ENCODE data around the gene KCNQ1. TPM values are rescaled to one million over a fixed set of nuclear protein-coding genes. Genes with fewer than 3 reads are reported as not detected.

The KCNQ1 gene
- polyA plus RNA-seq, 1 donor (not counting 4 experiments of a cell fraction or from before 2014, with no cell fraction given), result not detected

GRCh38 chr11:2521733-2522630 is 77.2 kb downstream of the KCNQ1 start:
- Histone ChIP-seq H3K9ac (ENCODE audit: control insufficient read depth, extremely low read depth, insufficient read depth, low read length) (no peak overlapping the region), H3K4me1 (ENCODE audit: control insufficient read depth, extremely low read depth, insufficient read depth, low read length) (no peaks in the 10 kb centered on the region), H3K4me2 (ENCODE audit: control insufficient read depth, extremely low read depth, insufficient read depth, low read depth, low read length) (no peak overlapping the region), H3K27me3 (ENCODE audit: control insufficient read depth, extremely low read depth, insufficient read depth, low read length) (peaks cover 24% of the 10 kb centered on the region), H3K9me3 (ENCODE audit: control insufficient read depth, low read depth, low read length) (no peaks in the 10 kb centered on the region), H3K4me3 (ENCODE audit: control insufficient read depth in 2 of 3, extremely low read depth in 1 of 3, insufficient read depth in 2 of 3, low read depth in 1 of 3, low read length in 3 of 3) (no peak overlapping the region), H3K79me2 (ENCODE audit: control insufficient read depth, insufficient read depth, low read length) (no peaks in the 10 kb centered on the region), H4K20me1 (ENCODE audit: control insufficient read depth, extremely low read depth, insufficient read depth, low read length) (no peaks in the 10 kb centered on the region), H3K36me3 (ENCODE audit: control insufficient read depth in 2 of 2, extremely low read depth in 1 of 2, insufficient read depth in 2 of 2, low read length in 2 of 2) (no peaks in the 10 kb centered on the region), H3K27ac (ENCODE audit: control insufficient read depth, insufficient read depth, low read length) (no peak overlapping the region), H3K9me1 (ENCODE audit: control insufficient read depth, extremely low read depth, insufficient read depth, low read length) (no peaks in the 10 kb centered on the region), H2AFZ (ENCODE audit: control insufficient read depth, low read length) (no peak overlapping the region)
- DNase-seq (ENCODE audit: low read depth, low spot score), result no peak
- dilution Hi-C loops (cut with MboI; ENCODE audit: extremely low pct_ligation_motif_present, low sequenced_read_pairs), result no loop called here
- no peak for FAIRE-seq
- TF ChIP-seq, protein P1, sequence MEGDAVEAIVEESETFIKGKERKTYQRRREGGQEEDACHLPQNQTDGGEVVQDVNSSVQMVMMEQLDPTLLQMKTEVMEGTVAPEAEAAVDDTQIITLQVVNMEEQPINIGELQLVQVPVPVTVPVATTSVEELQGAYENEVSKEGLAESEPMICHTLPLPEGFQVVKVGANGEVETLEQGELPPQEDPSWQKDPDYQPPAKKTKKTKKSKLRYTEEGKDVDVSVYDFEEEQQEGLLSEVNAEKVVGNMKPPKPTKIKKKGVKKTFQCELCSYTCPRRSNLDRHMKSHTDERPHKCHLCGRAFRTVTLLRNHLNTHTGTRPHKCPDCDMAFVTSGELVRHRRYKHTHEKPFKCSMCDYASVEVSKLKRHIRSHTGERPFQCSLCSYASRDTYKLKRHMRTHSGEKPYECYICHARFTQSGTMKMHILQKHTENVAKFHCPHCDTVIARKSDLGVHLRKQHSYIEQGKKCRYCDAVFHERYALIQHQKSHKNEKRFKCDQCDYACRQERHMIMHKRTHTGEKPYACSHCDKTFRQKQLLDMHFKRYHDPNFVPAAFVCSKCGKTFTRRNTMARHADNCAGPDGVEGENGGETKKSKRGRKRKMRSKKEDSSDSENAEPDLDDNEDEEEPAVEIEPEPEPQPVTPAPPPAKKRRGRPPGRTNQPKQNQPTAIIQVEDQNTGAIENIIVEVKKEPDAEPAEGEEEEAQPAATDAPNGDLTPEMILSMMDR (optimal IDR thresholded peaks at IDR 0.05 in 1 of 3, IDR thresholded peaks at IDR 0.05 in 1 of 3, conservative IDR thresholded peaks at IDR 0.05 in 1 of 3; ENCODE audit: extremely low read depth in 1 of 3, insufficient read depth in 2 of 3, low read length in 3 of 3), result no peak
- no peak for TF ChIP-seq EZH2 (IDR thresholded peaks at IDR 0.05; ENCODE audit: low read length)

- dilution Hi-C loops (cut with MboI; ENCODE audit: extremely low pct_ligation_motif_present, low sequenced_read_pairs), result no loop called here
- no peak overlapping the region for H2AFZ ChIP-seq (ENCODE audit: control insufficient read depth, low read length)
- DNase-seq (ENCODE audit: low read depth, low spot score) (no peak), FAIRE-seq (no peak)
- no peak overlapping the region for H3K9ac ChIP-seq (ENCODE audit: control insufficient read depth, extremely low read depth, insufficient read depth, low read length)
- H3K27ac ChIP-seq (ENCODE audit: control insufficient read depth, insufficient read depth, low read length), result no peak overlapping the region
- H3K9me3 ChIP-seq (ENCODE audit: control insufficient read depth, low read depth, low read length), result no peaks in the 10 kb centered on the region
- TF ChIP-seq, protein P1 (optimal IDR thresholded peaks at IDR 0.05 in 1 of 3, IDR thresholded peaks at IDR 0.05 in 1 of 3, conservative IDR thresholded peaks at IDR 0.05 in 1 of 3; ENCODE audit: extremely low read depth in 1 of 3, insufficient read depth in 2 of 3, low read length in 3 of 3), result no peak
- TF ChIP-seq EZH2 (IDR thresholded peaks at IDR 0.05; ENCODE audit: low read length), result no peak
- H3K9me1 ChIP-seq (ENCODE audit: control insufficient read depth, extremely low read depth, insufficient read depth, low read length), result no peaks in the 10 kb centered on the region
- no peaks in the 10 kb centered on the region for H4K20me1 ChIP-seq (ENCODE audit: control insufficient read depth, extremely low read depth, insufficient read depth, low read length)
- no peaks in the 10 kb centered on the region for H3K79me2 ChIP-seq (ENCODE audit: control insufficient read depth, insufficient read depth, low read length)
- no peak overlapping the region for H3K4me3 ChIP-seq (ENCODE audit: control insufficient read depth in 2 of 3, extremely low read depth in 1 of 3, insufficient read depth in 2 of 3, low read depth in 1 of 3, low read length in 3 of 3)
- no peaks in the 10 kb centered on the region for H3K4me1 ChIP-seq (ENCODE audit: control insufficient read depth, extremely low read depth, insufficient read depth, low read length)
- peaks cover 24% of the 10 kb centered on the region for H3K27me3 ChIP-seq (ENCODE audit: control insufficient read depth, extremely low read depth, insufficient read depth, low read length)
- no peak overlapping the region for H3K4me2 ChIP-seq (ENCODE audit: control insufficient read depth, extremely low read depth, insufficient read depth, low read depth, low read length)
- H3K36me3 ChIP-seq (ENCODE audit: control insufficient read depth in 2 of 2, extremely low read depth in 1 of 2, insufficient read depth in 2 of 2, low read length in 2 of 2), result no peaks in the 10 kb centered on the region
Observed at GRCh38 chr11:2522631-2523255, 77.9 kb downstream of the KCNQ1 start.

Data from keratinocyte (primary cell).